ENCODE measurements around the gene LAMA2.

Gene LAMA2

DNA sequence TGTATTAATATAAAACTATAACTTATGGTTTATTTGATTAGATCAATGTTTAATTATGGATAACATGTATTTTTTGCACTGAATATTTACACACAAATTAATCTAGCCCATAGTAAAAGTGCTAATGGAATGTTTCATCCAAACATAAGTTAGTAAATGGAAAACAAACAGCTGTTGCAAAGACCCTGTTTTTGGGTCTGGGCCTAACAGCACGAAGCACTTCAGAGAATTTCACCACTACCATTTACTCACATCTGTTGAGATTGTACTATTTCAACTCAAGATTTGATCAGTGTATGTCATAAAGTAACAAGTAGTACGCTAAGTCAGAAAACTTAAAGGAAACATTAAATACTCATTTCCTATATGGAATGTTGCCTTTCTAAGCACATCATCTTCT is 359.6 kb downstream of the LAMA2 start:
- H3K4me2 ChIP-seq (ENCODE audit: low read length) = no peak overlapping the region
- H3K79me2 ChIP-seq (ENCODE audit: low read length) = no peaks in the 10 kb centered on the region
- H3K9ac ChIP-seq (ENCODE audit: low read length) = no peak overlapping the region
- H3K4me3 ChIP-seq (ENCODE audit: low read length) = no peak overlapping the region
- H3K36me3 ChIP-seq (replicated peaks; ENCODE audit: low read depth, low read length) = no peaks in the 10 kb centered on the region
- no peaks in the 10 kb centered on the region for H3K4me1 ChIP-seq (ENCODE audit: low read length)
- no peaks in the 10 kb centered on the region for H4K20me1 ChIP-seq (ENCODE audit: insufficient read depth, low read length)
- TF ChIP-seq, protein P1, sequence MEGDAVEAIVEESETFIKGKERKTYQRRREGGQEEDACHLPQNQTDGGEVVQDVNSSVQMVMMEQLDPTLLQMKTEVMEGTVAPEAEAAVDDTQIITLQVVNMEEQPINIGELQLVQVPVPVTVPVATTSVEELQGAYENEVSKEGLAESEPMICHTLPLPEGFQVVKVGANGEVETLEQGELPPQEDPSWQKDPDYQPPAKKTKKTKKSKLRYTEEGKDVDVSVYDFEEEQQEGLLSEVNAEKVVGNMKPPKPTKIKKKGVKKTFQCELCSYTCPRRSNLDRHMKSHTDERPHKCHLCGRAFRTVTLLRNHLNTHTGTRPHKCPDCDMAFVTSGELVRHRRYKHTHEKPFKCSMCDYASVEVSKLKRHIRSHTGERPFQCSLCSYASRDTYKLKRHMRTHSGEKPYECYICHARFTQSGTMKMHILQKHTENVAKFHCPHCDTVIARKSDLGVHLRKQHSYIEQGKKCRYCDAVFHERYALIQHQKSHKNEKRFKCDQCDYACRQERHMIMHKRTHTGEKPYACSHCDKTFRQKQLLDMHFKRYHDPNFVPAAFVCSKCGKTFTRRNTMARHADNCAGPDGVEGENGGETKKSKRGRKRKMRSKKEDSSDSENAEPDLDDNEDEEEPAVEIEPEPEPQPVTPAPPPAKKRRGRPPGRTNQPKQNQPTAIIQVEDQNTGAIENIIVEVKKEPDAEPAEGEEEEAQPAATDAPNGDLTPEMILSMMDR (IDR thresholded peaks at IDR 0.05; ENCODE audit: low read depth, low read length) = no peak
- no peak for TF ChIP-seq EZH2phosphoT487 (IDR thresholded peaks at IDR 0.05; ENCODE audit: low read depth)
- H3K27me3 ChIP-seq (ENCODE audit: low read depth, low read length) = 0 out of 2 replicates have a peak, but pooled peaks cover 2% of the 10 kb centered on the region
- H3K9me3 ChIP-seq (ENCODE audit: insufficient read depth, low read length) = no peaks in the 10 kb centered on the region
- H2AFZ ChIP-seq (ENCODE audit: low read depth, low read length) = no peak overlapping the region
- no peak overlapping the region for H3K27ac ChIP-seq (ENCODE audit: low read length)

DNA sequence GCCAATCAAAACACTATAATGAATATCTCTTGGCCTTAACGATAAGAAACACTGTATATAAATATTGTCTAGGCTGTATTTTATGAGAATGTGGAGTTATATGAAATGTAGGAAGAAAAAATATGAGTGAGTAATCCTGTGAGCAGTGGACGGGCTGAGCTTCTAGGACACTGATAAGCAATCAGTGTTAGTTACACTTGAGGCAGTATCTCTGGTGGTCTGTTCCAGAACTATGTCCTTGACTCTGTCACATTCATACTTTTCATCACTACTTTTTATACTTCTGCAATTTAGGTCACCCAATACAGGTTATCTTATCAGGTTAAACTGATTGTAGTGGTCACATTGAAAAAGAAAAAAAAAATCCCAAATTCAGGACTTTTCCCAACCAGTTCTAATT is 360.4 kb downstream of the LAMA2 start:
- no peak overlapping the region for H3K4me3 ChIP-seq (ENCODE audit: low read length)
- TF ChIP-seq, protein P1 (IDR thresholded peaks at IDR 0.05; ENCODE audit: low read depth, low read length) = no peak

DNA sequence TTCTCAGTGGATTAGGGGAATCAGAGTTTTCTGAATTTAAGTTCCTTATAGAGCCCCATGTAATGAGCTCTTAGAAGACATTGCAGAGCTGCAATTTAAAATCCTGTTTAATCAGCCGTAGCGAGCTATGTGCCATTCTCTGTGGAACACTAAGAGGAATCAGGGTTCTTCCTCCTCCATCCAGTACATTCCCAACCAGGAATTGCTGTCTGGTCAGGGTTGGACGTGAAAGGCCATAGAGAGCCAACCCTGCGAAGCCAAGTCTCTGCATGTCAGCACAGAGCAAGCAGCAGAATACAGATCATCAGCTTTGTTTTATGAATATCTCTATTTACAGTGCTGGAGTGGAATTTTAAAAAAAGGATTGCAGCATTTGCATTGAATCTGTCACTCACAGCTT is 366.0 kb downstream of the LAMA2 start:
- Histone ChIP-seq H2AFZ (ENCODE audit: low read depth, low read length) (no peak overlapping the region), H3K36me3 (replicated peaks; ENCODE audit: low read depth, low read length) (no peaks in the 10 kb centered on the region), H3K4me1 (ENCODE audit: low read length) (no peaks in the 10 kb centered on the region), H3K9ac (ENCODE audit: low read length) (no peak overlapping the region), H4K20me1 (ENCODE audit: insufficient read depth, low read length) (no peaks in the 10 kb centered on the region), H3K27me3 (ENCODE audit: low read depth, low read length) (peaks cover 11% of the 10 kb centered on the region), H3K27ac (ENCODE audit: low read length) (no peak overlapping the region), H3K4me2 (ENCODE audit: low read length) (no peak overlapping the region), H3K4me3 (ENCODE audit: low read length) (no peak overlapping the region), H3K79me2 (ENCODE audit: low read length) (no peaks in the 10 kb centered on the region), H3K9me3 (ENCODE audit: insufficient read depth, low read length) (no peaks in the 10 kb centered on the region)
- TF ChIP-seq EZH2phosphoT487 (IDR thresholded peaks at IDR 0.05; ENCODE audit: low read depth) = no peak
- TF ChIP-seq, protein P1 (IDR thresholded peaks at IDR 0.05; ENCODE audit: low read depth, low read length) = no peak

More for the DNA sequence above, 360.4 kb downstream of the LAMA2 start:
- no peaks in the 10 kb centered on the region for H3K9me3 ChIP-seq (ENCODE audit: insufficient read depth, low read length)
- H3K27ac ChIP-seq (ENCODE audit: low read length) = no peak overlapping the region
- no peaks in the 10 kb centered on the region for H4K20me1 ChIP-seq (ENCODE audit: insufficient read depth, low read length)
- H3K4me2 ChIP-seq (ENCODE audit: low read length) = no peak overlapping the region
- H3K4me1 ChIP-seq (ENCODE audit: low read length) = no peaks in the 10 kb centered on the region
- no peak overlapping the region for H2AFZ ChIP-seq (ENCODE audit: low read depth, low read length)
- no peak overlapping the region for H3K9ac ChIP-seq (ENCODE audit: low read length)
- no peaks in the 10 kb centered on the region for H3K79me2 ChIP-seq (ENCODE audit: low read length)
- no peaks in the 10 kb centered on the region for H3K36me3 ChIP-seq (replicated peaks; ENCODE audit: low read depth, low read length)
- H3K27me3 ChIP-seq (ENCODE audit: low read depth, low read length) = 0 out of 2 replicates have a peak, but pooled peaks cover 2% of the 10 kb centered on the region

DNA sequence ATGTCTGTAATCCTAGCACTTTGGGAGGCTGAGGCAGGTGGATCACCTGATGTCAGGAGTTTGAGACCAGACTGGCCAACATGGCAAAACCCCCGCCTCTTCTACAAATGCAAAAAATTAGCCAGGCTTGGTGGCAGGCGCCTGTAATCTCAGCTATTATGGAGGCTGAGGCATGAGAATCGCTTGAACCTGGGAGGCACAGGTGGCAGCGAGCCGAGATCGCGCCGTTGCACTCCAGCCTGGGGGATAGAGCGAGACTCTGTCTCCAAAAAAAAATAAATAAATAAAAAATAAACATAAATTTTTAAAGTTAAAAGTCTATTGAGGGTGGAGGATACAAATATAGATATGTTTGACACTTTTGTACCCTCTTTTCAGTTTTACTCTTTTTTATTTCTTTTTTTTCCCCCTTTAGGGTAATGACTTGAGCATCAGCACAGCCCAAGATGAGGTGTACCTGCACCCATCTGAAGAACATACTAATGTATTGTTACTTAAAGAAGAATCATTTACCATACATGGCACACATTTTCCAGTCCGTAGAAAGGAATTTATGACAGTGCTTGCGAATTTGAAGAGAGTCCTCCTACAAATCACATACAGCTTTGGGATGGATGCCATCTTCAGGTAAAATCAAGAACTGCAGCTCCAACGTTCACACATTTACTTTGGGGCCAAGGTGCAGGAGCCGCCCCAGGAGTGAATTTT is 368.9 kb downstream of the LAMA2 start:
- no peak overlapping the region for H3K27ac ChIP-seq (ENCODE audit: low read length)
- H3K9ac ChIP-seq (ENCODE audit: low read length) = no peak overlapping the region
- H3K4me2 ChIP-seq (ENCODE audit: low read length) = 0 out of 2 replicates have a peak overlapping the region, but pooled peaks have one; percentile 24

More for the DNA sequence above, 368.9 kb downstream of the LAMA2 start:
- Histone ChIP-seq H2AFZ (ENCODE audit: low read depth, low read length) (no peak overlapping the region), H3K79me2 (ENCODE audit: low read length) (no peaks in the 10 kb centered on the region), H3K4me3 (ENCODE audit: low read length) (no peak overlapping the region), H4K20me1 (ENCODE audit: insufficient read depth, low read length) (no peaks in the 10 kb centered on the region), H3K4me1 (ENCODE audit: low read length) (no peaks in the 10 kb centered on the region), H3K27me3 (ENCODE audit: low read depth, low read length) (peaks cover 9% of the 10 kb centered on the region), H3K36me3 (replicated peaks; ENCODE audit: low read depth, low read length) (no peaks in the 10 kb centered on the region), H3K9me3 (ENCODE audit: insufficient read depth, low read length) (no peaks in the 10 kb centered on the region)
- TF ChIP-seq, protein P1 (IDR thresholded peaks at IDR 0.05; ENCODE audit: low read depth, low read length) = peak; percentile 74
- TF ChIP-seq EZH2phosphoT487 (IDR thresholded peaks at IDR 0.05; ENCODE audit: low read depth) = no peak
